Vagina (tissue), 2 donors: ENCODE results near the gene NT5C2.

ENCODE experiments used
- CTCF ChIP-seq, 3 experiments: fragments of 450-650 bp in 2 of 3; fragments of 200-600 bp in 1 of 3; sonication (generic) in 1 of 3; IDR thresholded peaks; one replicate each; pipeline ENCODE4 v1.5.1; 2017 to 2019; ENCODE audit warnings: antibody characterized with exemption in 3 of 3, mild to moderate bottlenecking in 2 of 3, moderate library complexity in 2 of 3
- POLR2A ChIP-seq, 2 donors: fragments of 450-650 bp; IDR thresholded peaks; one replicate each; pipeline ENCODE4 v1.6.1; 2017; ENCODE audit warnings: antibody characterized with exemption in 2 of 2, mild to moderate bottlenecking in 2 of 2, moderate library complexity in 2 of 2

- no peak for TF ChIP-seq POLR2A (IDR thresholded peaks at IDR 0.05)
- TF ChIP-seq CTCF (IDR thresholded peaks at IDR 0.05) = no peak
Observed at GRCh38 chr10:103123282-103124024, 69.6 kb downstream of the NT5C2 start.
